Measurements from ENCODE around the gene GTF2F2.
"Not testable (repeated sequence)": the region's sequence is repeated elsewhere in the genome, so short reads cannot be mapped to it uniquely, and the experiment has no call there.

Gene GTF2F2

DNA sequence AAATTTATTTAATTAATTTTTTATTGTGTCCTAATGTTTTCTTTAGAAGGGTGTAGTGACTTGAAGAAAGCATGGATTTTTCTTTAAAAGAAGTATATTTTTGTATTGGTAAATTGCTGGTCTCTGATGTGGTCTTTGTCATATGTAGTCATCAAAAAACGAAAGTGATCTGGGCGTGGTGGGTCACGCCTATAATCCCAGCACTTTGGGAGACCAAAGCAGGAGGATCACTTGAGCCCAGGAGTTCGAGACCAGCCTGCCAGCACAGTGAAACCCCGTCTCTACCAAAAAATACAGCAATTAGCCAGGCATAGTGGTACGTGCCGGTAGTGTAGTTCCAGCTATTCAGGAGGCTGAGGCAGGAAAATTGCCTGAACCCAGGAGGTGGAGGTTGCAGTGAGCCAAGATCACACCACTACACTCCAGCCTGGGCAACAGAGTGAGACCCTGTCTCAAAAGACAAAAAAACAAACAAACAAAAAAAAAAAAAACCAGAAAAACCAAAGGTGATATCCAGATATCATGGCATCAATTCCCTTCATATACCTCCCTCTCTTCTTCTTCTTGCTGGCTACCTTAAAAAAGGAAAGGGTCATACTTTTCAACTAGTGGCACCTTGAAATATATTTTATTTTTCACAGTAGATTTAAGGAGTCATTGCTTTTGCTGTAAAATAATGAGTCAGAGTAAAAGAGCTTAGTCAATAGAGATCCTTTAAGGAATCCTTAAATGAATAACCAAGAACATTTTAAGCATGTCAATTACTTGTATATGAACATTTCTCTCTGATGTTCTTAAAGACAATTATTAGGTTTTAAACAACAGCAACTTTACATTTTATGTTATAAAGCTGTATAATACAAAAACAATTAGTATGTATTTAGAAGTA lies 60.6 kb downstream of the GTF2F2 start:
- no peak for DNase-seq

DNA sequence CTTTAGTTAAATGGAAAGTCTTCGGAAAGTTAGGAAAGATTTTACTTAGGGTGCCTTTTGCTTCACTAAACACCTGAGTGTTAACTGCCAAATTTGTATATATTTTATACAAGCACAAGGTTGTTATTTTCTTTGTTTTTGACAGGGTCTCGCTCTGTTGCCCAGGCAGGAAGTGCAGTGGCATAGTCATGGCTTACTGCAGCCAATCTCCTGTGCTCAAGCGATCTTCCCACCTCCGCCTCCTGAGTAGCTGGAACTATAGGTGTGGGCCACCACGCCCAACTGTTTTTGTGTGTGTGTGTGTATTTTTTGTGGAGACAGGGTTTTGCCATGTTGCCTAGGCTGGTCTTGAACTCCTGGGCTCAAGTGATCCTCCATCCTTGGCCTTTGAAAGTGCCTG lies 64.4 kb downstream of the GTF2F2 start:
- DNase-seq, result no peak

DNA sequence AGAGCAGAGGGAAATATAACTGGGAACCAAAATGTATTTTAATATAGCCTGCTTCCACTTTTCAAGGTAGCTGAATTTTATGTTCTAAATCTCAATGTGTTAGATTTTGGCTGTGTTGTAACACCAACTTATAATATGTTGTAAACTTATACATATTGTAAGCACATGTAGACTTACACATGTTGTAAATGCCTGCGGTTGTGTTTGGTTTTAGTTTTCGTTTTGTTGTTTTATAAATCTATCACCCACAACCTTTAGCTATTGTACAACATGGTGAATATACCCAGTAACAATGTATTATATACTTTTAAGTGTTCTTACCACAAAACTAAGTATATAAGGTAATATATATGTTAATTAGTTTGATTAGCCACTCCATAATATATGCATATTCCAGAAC lies 65.0 kb downstream of the GTF2F2 start:
- DNase-seq, result no peak

DNA sequence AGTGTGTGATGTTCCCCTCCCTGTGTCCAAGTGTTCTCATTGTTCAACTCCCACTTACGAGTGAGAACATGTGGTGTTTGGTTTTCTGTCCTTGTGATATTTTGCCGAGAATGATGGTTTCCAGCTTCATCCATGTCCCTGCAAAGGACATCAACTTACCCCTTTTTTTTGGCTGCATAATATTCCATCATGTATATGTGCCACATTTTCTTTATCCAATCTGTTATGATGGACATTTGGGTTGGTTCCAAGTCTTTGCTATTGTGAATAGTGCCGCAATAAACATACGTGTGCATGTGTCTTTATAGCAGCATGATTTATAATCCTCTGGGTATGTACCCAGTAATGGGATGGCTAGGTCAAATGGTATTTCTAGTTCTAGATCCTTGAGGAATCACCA lies 68.8 kb downstream of the GTF2F2 start:
- not testable (repeated sequence) for DNase-seq

DNA sequence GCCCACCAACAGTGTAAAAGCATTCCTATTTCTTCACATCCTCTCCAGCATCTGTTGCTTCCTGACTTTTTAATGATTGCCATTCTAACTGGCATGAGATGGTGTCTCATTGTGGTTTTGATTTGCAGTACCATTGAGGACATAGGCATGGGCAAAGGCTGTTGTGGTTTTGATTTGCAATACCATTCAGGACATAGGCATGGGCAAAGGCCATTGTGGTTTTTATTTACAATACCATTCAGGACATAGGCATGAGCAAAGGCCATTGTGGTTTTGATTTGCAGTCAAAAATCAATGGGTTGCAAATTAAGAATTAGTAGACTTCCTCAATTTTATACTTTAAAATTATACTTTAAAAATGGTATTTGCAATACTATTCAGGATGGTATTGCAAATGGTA lies 69.2 kb downstream of the GTF2F2 start:
- DNase-seq, result not testable (repeated sequence)

- no peak for DNase-seq
Measured at GRCh38 chr13:45191874-45192273, 71.6 kb downstream of the GTF2F2 start.

DNA sequence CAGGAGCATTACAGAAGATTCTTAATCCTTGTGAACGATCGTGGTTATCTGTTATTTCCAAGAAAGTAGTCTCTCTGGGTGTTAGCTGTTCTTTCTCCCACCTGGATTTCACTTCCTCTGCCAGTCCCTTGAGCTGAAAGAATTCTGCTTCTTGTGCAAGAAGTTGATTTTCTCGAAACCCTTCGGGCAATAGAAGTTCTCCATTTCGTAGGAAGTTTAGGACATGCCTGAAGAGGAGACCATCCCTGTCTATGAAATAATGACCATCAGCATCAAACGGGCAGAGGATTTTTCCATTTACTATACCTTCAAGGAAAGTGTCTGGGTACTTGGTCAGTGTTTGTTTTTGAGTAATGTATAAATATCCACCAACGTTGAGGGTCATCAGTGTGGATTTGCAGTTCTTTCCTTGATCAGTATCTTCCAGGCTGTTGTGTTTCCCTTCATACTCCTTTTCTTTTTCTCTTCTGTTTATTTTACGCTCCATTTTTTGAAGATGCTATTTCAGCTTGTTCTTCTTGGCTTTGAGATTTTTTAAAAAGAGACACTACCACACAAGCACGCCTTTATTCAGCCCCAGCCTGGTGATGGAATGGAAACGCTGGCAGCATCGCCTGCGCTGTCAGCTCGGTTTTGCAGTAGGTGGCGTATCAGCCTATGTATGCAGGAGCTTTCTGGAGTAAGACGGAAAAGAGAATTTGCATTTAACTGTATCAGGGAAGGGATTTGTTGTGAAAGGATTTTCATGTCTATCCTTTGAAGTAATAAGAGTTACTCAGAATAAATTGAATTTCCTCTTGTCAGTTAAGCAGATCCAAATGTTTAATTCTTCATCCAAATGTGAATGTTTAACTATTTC lies 74.0 kb downstream of the GTF2F2 start:
- DNase-seq, result no peak

GRCh38 chr13:45195421-45195820 lies 75.1 kb downstream of the GTF2F2 start:
- DNase-seq, result no peak

- no peak for DNase-seq
Measured at GRCh38 chr13:45196096-45196495, 75.8 kb downstream of the GTF2F2 start.

GRCh38 chr13:45196622-45197021 lies 76.3 kb downstream of the GTF2F2 start:
- DNase-seq, result no peak

DNA sequence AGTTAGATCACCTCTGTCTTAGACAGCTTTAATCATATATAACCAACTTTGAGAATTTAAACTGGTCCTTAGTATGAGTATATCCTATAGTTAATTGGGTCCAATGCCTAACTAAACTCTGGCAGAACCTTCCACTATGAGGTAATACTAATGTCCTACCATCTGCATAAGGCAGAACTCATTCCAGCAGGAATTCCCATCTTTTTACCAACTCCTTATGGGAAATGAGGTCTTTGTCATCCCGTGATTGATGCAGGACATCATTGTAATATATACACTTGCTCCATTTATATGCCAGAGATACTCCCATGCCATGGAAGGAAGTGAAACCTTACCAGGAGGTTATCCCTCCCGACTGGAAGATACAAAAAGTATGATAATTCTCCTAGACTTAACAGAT lies 77.7 kb downstream of the GTF2F2 start:
- no peak for DNase-seq

- no peak for DNase-seq
Measured at GRCh38 chr13:45198924-45199323, 78.6 kb downstream of the GTF2F2 start.

GRCh38 chr13:45199711-45200110 lies 79.4 kb downstream of the GTF2F2 start:
- DNase-seq, result no peak

DNA sequence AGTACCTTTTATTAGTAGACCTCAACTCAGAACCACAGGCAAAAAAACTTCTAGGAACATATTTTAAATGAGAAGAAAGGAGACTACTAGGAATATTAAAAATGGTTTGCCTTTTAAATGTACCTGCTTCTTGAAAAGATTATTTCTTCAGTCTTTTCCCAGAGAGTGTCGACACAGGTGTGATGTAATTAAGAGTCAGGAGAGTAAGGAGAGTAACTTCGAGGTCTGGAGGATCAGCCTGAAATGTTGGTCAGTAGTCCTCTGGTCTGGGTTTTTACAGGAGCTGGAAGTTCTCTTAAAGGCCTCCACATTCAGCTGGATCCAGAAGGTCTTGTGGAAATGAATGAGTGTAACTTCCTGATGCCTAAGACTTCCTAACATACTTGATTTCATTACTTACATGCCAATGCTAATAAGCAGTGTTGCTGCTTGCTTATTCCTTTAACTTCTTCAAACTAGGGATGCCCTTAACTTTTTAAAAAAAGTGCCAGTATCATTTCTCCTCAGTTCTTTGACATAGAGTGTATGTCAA lies 80.5 kb downstream of the GTF2F2 start, which contains the start of gene KCTD4:
Gene KCTD4, minus strand, starts transcription at position 345 of the 532 bp plus-strand sequence. CDS start 6,478 bp downstream, outside the sequence.
- no peak for DNase-seq

GRCh38 chr13:45205124-45205523 lies 84.8 kb downstream of the GTF2F2 start:
- no peak for DNase-seq

DNA sequence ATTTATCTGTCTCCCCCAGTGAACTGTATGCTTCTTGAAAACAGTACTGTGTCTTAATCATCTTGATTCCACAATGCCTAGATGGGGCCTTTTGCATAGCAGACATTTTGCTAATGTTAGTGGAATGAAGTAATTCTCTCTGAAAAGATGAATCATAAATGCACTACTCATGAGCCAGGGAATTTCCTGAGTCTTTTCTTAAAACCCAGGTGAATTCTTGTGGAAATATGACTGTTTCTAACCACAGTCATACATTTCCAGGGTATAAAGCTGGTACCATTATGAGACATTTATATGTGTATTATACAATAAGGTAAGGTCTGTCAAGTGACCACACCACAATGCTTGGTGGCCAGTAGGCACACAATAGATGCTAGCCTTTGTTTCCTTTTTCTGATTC lies 86.0 kb downstream of the GTF2F2 start:
- DNase-seq, result no peak

DNA sequence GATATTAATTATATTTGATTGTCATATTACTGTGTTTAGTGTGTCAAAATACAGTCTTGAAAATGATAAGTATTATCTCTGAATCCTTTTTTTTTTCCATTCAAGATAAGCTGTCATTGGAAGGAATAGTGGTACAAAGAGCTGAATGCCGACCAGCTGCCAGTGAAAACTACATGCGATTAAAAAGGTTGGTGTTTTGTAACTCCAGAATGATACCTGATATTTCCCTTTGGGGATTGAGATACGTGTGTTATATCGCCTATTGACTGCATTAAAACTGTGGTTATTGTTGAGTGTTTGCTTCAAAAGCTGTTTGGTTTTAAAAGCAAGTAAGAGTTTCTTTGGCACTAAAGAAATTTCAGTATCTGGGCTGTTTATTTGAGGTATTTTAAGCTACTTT lies 87.0 kb downstream of the GTF2F2 start:
- DNase-seq, result no peak

GRCh38 chr13:45208132-45208531 lies 87.8 kb downstream of the GTF2F2 start:
- DNase-seq, result no peak

DNA sequence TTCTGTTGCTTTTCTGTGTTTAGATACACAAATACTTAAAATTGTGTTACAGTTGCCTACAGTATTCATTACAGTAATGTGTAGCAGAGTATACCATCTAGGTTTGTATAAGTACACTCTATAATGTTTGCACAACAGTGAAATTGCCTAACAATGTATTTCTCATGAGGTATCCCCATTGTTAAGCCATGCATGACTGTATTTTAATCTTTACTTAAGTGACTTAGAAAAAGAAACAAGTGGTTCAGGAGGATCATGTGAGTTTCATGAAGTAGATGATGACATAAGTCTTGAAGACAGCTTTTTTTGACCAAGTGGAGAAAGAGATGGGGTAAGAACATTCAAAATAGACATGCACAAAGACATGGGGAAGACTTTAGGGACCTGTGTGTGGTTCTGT lies 88.9 kb downstream of the GTF2F2 start:
- DNase-seq, result no peak

GRCh38 chr13:45215392-45216077 lies 95.2 kb downstream of the GTF2F2 start:
- DNase-seq, result no peak

- no peak for DNase-seq
Measured at GRCh38 chr13:45216193-45216592, 95.9 kb downstream of the GTF2F2 start.

GRCh38 chr13:45218689-45219088 lies 98.4 kb downstream of the GTF2F2 start:
- no peak for DNase-seq

Measured in CD4-positive, alpha-beta T cell treated with Interferon gamma for 1 hour (primary cell).